ENCODE measurements around the gene E2F2.
"Not testable (repeated sequence)": the region's sequence is repeated elsewhere in the genome, so short reads cannot be mapped to it uniquely, and the experiment has no call there.

Gene E2F2

DNA sequence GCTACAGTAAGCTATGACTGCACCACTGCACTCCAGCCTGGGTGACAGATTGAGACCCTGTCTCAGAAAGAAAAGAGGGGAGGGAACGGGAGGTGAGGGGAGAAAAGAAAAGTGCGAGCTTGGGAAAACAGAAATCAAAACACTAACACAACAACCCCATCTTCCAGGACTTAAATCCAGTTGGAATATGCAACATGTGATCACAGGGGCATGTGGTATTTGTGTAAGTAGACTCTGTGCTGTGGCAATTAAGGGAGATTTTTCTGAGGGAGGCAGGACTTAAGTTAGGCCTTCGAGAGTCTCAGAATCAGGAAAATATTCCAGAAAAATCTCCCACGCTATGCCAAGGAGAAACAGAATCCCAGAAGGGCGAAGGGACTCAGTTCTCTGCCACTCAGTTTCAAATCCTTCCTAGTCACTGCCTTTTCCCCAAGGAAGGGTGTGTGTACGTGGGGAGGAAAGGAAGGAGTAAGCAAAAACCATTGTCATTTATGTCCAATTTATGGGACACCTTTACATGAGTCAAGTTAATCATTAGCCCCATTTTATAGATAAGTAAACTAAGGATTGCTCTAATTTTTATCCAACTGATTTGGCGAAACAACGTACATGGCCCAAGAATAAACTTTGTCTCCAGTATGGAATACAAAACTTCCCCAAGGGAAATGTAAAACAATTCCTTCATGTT lies 16.0 kb upstream of the E2F2 start:
- no peak for DNase-seq (ENCODE audit: low spot score)

DNA sequence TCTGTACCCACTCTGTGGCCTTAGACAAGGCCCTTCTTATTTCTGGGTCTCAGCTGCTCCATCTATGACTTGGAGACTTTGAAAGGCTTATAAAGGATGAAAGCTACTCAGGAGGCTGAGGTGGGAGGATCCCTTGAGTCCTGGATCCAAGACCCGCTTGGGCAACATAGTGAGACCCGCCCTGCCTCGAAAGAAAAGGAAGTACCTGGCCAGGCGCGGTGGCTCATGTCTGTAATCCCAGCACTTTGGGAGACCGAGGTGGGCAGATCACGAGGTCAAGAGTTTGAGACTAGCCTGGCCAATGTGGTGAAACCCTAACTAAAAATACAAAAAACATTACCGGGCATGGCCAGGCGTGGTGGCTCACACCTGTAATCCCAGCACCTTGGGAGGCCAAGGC lies 14.8 kb upstream of the E2F2 start:
- DNase-seq (ENCODE audit: low spot score): no peak

GRCh38 chr1:23544444-23545389 lies 13.7 kb upstream of the E2F2 start:
- peak; percentile 80 for DNase-seq (ENCODE audit: low spot score)

DNA sequence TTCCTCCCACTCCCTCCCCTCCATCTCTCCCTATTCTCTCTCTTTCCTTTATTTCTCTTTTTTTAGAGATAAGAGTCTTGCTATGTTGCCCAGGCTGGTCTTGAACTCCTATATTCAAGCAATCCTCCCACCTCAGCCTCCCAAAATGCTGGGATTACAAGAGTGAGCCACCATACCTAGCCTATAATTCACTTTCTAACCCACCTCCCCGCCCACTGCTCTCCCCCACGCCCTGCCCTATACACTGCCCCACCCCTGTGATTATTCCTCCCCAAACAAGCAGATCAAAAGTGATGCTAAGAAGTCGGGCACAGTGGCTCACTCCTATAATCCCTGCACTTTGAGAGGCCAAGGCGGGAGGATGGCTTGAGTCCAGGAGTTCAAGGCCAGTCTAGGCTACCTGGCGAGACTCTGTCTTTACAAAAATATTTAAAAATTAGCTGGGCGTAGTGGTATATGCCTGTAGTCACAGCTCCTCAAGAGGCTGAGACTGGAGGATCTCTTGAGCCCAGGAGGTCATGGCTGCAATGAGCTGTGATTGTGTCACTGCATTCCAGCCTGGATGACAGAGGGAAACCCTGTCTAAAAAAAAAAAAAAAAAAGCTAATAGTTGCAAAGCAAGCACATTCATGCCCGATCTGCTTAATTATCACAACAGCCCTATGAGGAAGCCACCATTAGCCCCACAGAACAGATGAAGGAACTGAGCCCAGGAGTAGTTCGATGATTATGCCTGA lies 12.8 kb upstream of the E2F2 start:
- no peak for DNase-seq (ENCODE audit: low spot score)

GRCh38 chr1:23542940-23543339 lies 11.9 kb upstream of the E2F2 start:
- not testable (repeated sequence) for DNase-seq (ENCODE audit: low spot score)

- DNase-seq (ENCODE audit: low spot score): peak; percentile 92
These were observed 8.7 kb upstream of the E2F2 start for GRCh38 chr1:23539698-23540266.

- DNase-seq (ENCODE audit: low spot score): no peak
These were observed 6.4 kb upstream of the E2F2 start for GRCh38 chr1:23537296-23537973.

- DNase-seq (ENCODE audit: low spot score): no peak
These were observed 2.4 kb upstream of the E2F2 start for GRCh38 chr1:23533246-23534023.

DNA sequence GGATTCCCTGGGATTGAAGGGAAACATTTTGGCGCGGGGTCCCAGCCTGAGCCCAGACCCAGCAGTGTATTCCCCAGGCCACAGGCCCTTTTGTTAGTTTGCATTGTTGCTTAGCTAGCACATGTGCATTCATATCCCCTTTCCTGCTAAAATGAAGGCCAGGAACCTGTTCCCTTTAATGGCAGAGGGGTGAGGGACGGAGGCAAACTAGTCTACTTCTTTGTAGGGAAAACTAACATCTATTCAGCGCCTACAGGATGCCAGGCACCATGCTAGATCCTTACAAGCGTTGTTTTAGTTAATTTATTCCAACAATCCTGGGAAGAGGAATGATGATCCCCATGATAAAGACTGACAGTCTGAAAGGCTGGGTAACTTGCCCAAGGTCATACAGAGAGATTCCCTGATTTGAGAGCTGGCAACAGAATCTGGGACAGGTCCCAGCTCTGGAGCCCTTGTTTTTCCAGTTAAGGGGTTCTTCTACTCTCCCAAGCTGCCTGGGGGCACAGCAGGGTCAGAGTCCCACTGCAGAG lies 595 bp upstream of the E2F2 start:
- no peak for DNase-seq (ENCODE audit: low spot score)

DNA sequence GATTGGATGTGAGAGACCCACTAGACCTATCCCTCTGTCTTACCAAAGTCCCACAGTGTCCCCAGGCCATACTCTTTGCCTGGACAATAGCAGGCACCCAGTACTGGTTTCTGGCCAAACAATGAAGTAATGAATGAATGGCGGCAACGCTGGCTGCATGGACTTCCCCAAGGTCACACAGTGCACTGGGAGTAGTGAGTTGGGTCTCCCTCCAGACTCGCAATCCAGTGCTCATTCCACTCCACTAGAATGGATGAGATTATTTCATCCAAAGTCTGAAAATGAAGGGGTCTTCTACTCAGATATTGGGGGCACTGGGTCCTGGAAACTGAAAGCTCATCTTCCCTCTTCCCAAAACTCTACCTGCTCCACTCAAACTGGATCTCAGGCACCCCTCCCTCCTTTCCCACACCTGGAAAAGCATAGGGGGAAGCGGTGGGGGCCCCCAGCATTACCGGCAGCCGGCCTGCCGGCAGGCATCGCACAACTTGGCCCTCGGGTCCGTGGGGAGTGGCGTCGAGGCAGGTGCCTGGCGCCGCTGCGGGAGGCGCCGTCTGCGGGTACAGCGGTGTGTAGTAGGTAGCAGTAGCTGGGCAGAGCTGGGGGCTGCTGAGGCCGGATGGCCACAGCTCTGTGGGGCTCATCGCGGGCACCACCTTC lies 816 bp downstream of the E2F2 start:
- DNase-seq (ENCODE audit: low spot score): no peak

- no peak for DNase-seq (ENCODE audit: low spot score)
These were observed 1.6 kb downstream of the E2F2 start for GRCh38 chr1:23529146-23530086.

DNA sequence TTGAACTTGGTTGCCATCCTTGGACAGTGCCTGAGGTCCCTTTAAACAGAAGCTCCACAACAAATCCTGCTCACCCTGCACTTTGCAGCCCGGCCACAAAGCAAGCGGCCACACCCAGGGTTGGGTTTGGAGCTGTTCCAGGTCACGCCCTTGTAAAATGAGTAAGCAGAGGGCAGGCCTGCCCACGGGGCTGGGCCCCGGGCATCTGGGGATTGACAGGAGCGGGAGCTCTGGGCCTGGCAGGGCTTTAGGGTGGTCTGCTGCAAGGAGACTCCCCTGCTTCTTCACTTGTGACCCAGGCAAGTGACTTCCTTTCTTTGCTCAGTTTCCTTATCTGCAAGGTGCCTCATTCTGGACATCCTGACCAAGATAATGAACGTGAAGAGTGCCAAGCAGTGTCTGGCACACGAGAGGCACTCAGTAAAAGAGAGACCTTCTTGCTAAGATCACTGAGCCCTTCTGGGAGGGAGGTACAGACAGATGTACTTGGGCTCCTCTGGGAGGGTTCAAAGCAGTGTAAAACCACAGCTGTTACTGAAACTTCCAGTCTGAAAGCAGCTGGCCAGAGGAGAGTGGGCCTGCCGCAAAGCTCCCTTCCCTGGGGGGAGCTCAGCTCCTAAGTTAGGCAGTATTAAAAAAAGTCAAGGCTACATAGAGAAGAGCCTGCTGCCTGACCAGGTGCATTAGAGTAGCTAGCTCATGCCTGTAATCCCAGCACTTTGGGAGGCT lies 2.6 kb downstream of the E2F2 start:
- DNase-seq (ENCODE audit: low spot score): peak; percentile 94

DNA sequence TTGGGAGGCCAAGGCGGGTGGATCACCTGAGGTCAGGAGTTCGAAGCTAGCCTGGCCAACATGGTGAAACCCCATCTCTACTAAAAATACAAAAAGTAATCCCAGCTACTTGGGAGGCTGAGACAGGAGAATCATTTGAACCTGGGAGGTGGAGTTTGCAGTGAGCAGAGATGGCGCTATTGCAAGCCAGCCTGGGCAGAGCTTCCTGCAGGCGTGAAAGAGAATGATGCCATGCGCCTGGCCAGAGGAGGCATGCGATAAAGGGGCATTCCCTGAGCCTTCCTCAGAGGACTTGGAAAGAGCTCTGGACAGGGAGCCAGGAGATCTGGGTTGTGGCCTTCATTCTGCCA lies 3.2 kb downstream of the E2F2 start:
- no peak for DNase-seq (ENCODE audit: low spot score)

DNA sequence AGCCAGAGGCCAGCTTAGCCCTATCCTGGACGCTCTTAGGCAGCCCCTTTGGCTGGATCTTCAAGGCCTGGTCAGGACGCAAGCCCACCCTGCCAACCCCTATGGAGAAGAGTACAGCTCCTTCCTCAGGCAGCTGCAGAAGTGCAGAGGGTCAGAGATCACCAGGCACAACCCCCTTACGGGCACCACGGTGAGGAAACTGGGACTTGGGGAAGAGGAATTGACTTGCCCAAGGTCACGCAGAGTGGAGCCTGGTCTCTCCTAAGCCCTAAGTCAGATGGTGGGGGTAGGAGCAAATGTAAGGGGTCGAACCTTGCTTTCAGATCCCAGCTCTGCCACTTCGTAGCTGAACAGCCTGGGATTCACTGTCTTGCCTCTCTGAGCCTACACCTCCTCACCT lies 3.7 kb downstream of the E2F2 start:
- no peak for DNase-seq (ENCODE audit: low spot score)

GRCh38 chr1:23526329-23527041 lies 4.5 kb downstream of the E2F2 start:
- DNase-seq (ENCODE audit: low spot score): no peak

GRCh38 chr1:23525558-23526250 lies 5.3 kb downstream of the E2F2 start:
- DNase-seq (ENCODE audit: low spot score): no peak

All from LoVo (cell line).